ENCODE measurements around the gene REPS1. TPM values are rescaled to one million over a fixed set of nuclear protein-coding genes. Genes with fewer than 3 reads are reported as not detected.

Gene REPS1
- total RNA-seq, 3 donors from 2014 or later (not counting 1 experiment from before 2014, with no cell fraction given) = 59.9 to 80.4 (median 66.4) TPM

DNA sequence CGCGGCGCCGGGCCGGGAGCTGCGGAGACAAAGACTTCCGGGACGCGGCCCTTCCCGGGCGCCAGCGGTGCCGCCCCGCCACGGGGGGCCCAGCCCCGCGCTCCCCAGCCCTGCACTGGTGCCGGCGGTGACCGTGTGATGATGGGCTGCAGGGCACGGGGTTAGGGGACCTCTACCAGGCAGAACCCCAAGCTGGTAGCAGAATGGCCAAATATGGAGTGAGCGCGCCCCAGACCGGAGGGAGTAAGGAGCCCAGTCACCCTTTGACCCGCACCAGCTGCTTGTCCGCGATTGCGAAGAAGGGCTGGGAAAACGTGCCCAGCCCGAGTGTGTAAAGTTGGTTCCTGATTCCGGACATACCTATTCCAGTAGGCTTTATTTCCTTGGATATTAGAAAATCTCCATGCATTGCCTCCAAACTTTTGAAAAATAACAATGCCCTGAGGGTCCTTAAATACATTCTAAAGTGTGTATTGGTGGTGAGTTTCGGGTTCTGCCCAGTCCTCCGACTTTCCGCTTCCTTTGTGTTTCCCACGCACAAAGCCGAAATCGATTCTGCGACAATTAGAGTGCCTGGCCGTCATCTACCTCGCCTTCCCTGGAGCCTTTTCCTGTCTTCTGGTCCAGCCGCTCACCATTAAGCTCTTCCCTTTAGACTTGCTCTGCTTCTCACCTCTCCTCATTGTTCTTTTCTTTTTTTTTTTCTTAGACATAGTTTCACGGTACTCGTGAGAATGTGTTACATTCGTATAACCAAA is 41.6 kb upstream of the REPS1 start:
- under 1% methylated on average over 44 of the region's 44 CpGs for WGBS (ENCODE audit: insufficient coverage)
- peak overlapping the region; percentile 69 for H3K27ac ChIP-seq (ENCODE audit: low read length)
- Mint-ChIP-seq H3K36me3 (no peaks in the 10 kb centered on the region), H3K9me3 (no peaks in the 10 kb centered on the region), H3K4me3 (no peak overlapping the region), H3K27ac (no peak overlapping the region), H3K27me3 (ENCODE audit: low read depth in 2 of 2) (no peaks in the 10 kb centered on the region), H3K4me1 (peaks cover 24 to 33% of the 10 kb centered on the region in 2 donors)
- peak; percentile 27 to 37 (median 30) for ATAC-seq
- peaks cover 23% of the 10 kb centered on the region for H3K4me1 ChIP-seq (ENCODE audit: control insufficient read depth, insufficient read depth, low read length)
- DNase-seq = peak; percentile 23 to 38
- no peaks in the 10 kb centered on the region for H3K9me3 ChIP-seq (ENCODE audit: control insufficient read depth, insufficient read depth, low read length)
- TF ChIP-seq CTCF (IDR thresholded peaks at IDR 0.05) = no peak
- no peaks in the 10 kb centered on the region for H3K27me3 ChIP-seq (ENCODE audit: control insufficient read depth, insufficient read depth, low read length)
- H3K4me3 ChIP-seq (ENCODE audit: low read length) = peak overlapping the region; percentile 99
- intact Hi-C loops (cut with micrococcal nuclease) = loop anchor here (5.0 kb wide), 2 partner anchors 263 to 348 kb away; partner anchors contain the start of gene TXLNB
- peaks cover 4% of the 10 kb centered on the region for H3K36me3 ChIP-seq (ENCODE audit: control insufficient read depth, insufficient read depth, low read length)

DNA sequence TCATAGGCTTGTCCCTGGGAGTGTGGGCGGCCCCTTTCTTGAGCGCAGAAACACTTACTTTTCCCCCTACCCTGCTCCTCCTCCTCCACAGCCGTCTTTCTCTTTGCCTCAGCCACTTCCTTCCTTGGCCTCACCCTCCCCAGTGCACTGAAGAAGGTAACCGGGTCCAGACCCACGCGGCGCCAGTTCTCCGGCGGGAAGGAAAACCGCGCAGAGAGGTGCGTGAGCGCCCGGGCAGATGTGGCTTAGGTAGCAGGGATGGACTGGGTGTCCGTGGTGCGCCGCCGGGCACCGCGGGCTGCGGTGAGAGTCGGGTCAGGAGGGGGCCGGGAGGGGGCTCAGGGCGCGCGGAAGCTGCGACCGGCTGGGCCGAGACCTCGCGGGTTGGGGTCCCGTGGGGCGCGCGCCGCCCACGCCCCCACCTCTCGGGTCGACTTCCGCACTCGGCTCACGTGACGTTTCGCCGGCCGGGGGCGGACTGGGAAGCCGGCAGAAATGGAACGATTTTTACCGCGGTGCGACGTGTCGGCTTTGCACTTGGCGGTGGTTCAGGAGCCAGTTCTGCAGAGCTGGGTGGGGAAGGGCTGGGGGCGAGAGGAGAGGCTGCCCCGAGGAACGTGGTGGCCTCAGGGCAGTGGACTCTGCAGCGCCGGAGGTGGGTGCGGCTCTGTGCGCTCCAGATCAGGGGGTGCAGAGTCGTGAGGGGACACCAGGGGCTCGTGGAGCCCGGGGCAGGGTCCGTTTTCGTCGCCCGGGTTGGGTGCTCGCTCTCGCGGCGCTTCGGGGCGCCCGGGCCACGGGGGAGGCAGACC is 40.8 kb upstream of the REPS1 start, which contains the start of gene ABRACL:
Gene ABRACL (plus strand): TSS at position 88 of the 812 bp plus-strand sequence. CDS start 5,416 bp downstream, outside the sequence.
- peak within 1 kb of the TSS; percentile 99 for H3K4me3 ChIP-seq (ENCODE audit: low read length)
- peaks cover 24 to 32% of the 10 kb centered on the region in 2 donors for H3K4me1 Mint-ChIP-seq
- peaks cover 23% of the 10 kb centered on the region for H3K4me1 ChIP-seq (ENCODE audit: control insufficient read depth, insufficient read depth, low read length)
- intact Hi-C loops (cut with micrococcal nuclease) = loop anchor here (5.0 kb wide), 1 partner anchor 348 kb away; no protein-coding TSS in a partner anchor
- H3K27me3 Mint-ChIP-seq (ENCODE audit: low read depth in 2 of 2) = no peaks in the 10 kb centered on the region
- peak; percentile 64 to 80 (median 68) for ATAC-seq
- peak; percentile 47 to 88 for DNase-seq
- H3K4me3 Mint-ChIP-seq = no peak within 1 kb of the TSS
- no peaks in the 10 kb centered on the region for H3K9me3 Mint-ChIP-seq
- under 1% methylated on average over 77 of the region's 77 CpGs for WGBS (ENCODE audit: insufficient coverage)
- H3K27ac Mint-ChIP-seq = peak within 1 kb of the TSS in 1 of 2 donors; percentile 65
- H3K36me3 Mint-ChIP-seq = no peaks in the 10 kb centered on the region
- H3K27ac ChIP-seq (ENCODE audit: low read length) = peak within 1 kb of the TSS; percentile 91
- H3K27me3 ChIP-seq (ENCODE audit: control insufficient read depth, insufficient read depth, low read length) = no peaks in the 10 kb centered on the region
- no peaks in the 10 kb centered on the region for H3K9me3 ChIP-seq (ENCODE audit: control insufficient read depth, insufficient read depth, low read length)
- TF ChIP-seq CTCF (IDR thresholded peaks at IDR 0.05) = no peak
- H3K36me3 ChIP-seq (ENCODE audit: control insufficient read depth, insufficient read depth, low read length) = peaks cover 4% of the 10 kb centered on the region

- H3K4me3 Mint-ChIP-seq = no peak overlapping the region
- WGBS (ENCODE audit: insufficient coverage) = under 1% methylated on average over 14 of the region's 14 CpGs
- TF ChIP-seq CTCF (IDR thresholded peaks at IDR 0.05) = no peak
- peaks cover 24 to 26% of the 10 kb centered on the region in 2 donors for H3K4me1 Mint-ChIP-seq
- Histone ChIP-seq H3K9me3 (ENCODE audit: control insufficient read depth, insufficient read depth, low read length) (no peaks in the 10 kb centered on the region), H3K36me3 (ENCODE audit: control insufficient read depth, insufficient read depth, low read length) (no peaks in the 10 kb centered on the region), H3K27ac (ENCODE audit: low read length) (peak overlapping the region; percentile 91), H3K4me1 (ENCODE audit: control insufficient read depth, insufficient read depth, low read length) (peaks cover 23% of the 10 kb centered on the region), H3K27me3 (ENCODE audit: control insufficient read depth, insufficient read depth, low read length) (no peaks in the 10 kb centered on the region), H3K4me3 (ENCODE audit: low read length) (peak overlapping the region; percentile 99)
- intact Hi-C loops (cut with micrococcal nuclease) = loop anchor here (5.0 kb wide), 1 partner anchor 349 kb away; no protein-coding TSS in a partner anchor
- H3K27ac Mint-ChIP-seq = peak overlapping the region in 1 of 2 donors; percentile 65
- no peak for DNase-seq
- H3K27me3 Mint-ChIP-seq (ENCODE audit: low read depth in 2 of 2) = no peaks in the 10 kb centered on the region
- no peaks in the 10 kb centered on the region for H3K36me3 Mint-ChIP-seq
- ATAC-seq = peak in 2 of 3 donors; percentile 2 to 7
- no peaks in the 10 kb centered on the region for H3K9me3 Mint-ChIP-seq
Observed at GRCh38 chr6:139028215-139028657, 40.2 kb upstream of the REPS1 start.

All from natural killer cell (primary cell).